GM12878 (cell line): ENCODE data around the gene ATL2. TPM values are rescaled to one million over a fixed set of nuclear protein-coding genes. Genes with fewer than 3 reads are reported as not detected.

Source experiments
- ATAC-seq: fragments of 200-7000 bp; cut with Tn5 transposase; 3 replicates; pipeline ENCODE4 v1.9.1; 2020; ENCODE audit warnings: mild to moderate bottlenecking, moderate library complexity
- BruUV-seq: library from RNA; stranded (reverse); fragments of 400-500 nt; replicated peaks from 2 replicates; lab custom pipeline; 2021; lab: Mats Ljungman, UMichigan
- CTCF ChIA-PET: fragments of 300-600 bp; sonication (Branson Sonifier 250); formaldehyde crosslinking; extraction: SDS; loops from one replicate; lab custom pipeline; 2021; ENCODE audit warnings: inconsistent platforms; lab: Yijun Ruan, JAX
- POLR2A ChIA-PET: fragments of 350-600 bp; formaldehyde crosslinking; extraction: SDS; loops from one replicate; lab custom pipeline; 2021; ENCODE audit warnings: inconsistent platforms; lab: Charles Lee
- RAD21 ChIA-PET: fragments of 300-600 bp; sonication (Branson Sonifier 250); formaldehyde crosslinking; loops from one replicate; lab custom pipeline; 2023; ENCODE audit warnings: antibody characterized with exemption; ENCODE audit not compliant: unreplicated experiment; lab: Charles Lee
- SMC1A ChIA-PET: fragments of 300-600 bp; sonication (Branson Sonifier 250); formaldehyde crosslinking; loops from one replicate; lab custom pipeline; 2023; ENCODE audit not compliant: unreplicated experiment, uncharacterized antibody; lab: Charles Lee
- DNase-seq: peaks from one replicate; pipeline ENCODE4 v3.0.0-alpha.2; 2011; ENCODE audit warnings: low read depth, low spot score
- FAIRE-seq: peaks from 3 replicates; lab custom pipeline; 2011; peaks lifted over from hg19 to GRCh38; lab: Jason Lieb, UNC
- H2AFZ ChIP-seq: 2 replicates; pipeline ENCODE4 v1.6.0; 2011; ENCODE audit warnings: low read depth, low read length, control low read depth; ENCODE audit not compliant: control insufficient read depth
- H3K27ac ChIP-seq: 2 replicates; pipeline ENCODE4 v1.5.1; 2011; ENCODE audit warnings: control low read depth; ENCODE audit not compliant: control insufficient read depth, insufficient read depth
- H3K27me3 ChIP-seq, 2 experiments: replicated peaks in 1 of 2; 2 replicates each; pipeline versions ENCODE4 v1.6.0 to v1.6.1; 2011; ENCODE audit warnings: low read length in 1 of 2; ENCODE audit not compliant: control insufficient read depth in 2 of 2, insufficient read depth in 2 of 2
- H3K36me3 ChIP-seq, 2 experiments: 2 replicates each; pipeline ENCODE4 v1.5.1; 2011; ENCODE audit warnings: low read length in 1 of 2; ENCODE audit not compliant: control insufficient read depth in 2 of 2, insufficient read depth in 2 of 2
- H3K4me1 ChIP-seq: 2 replicates; pipeline ENCODE4 v1.6.1; 2011; ENCODE audit warnings: mild to moderate bottlenecking, low read length, moderate library complexity, mixed read lengths; ENCODE audit not compliant: control insufficient read depth, insufficient read depth
- H3K4me2 ChIP-seq: 2 replicates; pipeline ENCODE4 v1.6.0; 2011; ENCODE audit warnings: control low read depth; ENCODE audit not compliant: control insufficient read depth, insufficient read depth
- H3K4me3 ChIP-seq: fragments of 200-600 bp; sonication (generic); 2 replicates; pipeline ENCODE4 v1.5.1; 2016
- H3K79me2 ChIP-seq: 2 replicates; pipeline ENCODE4 v1.6.0; 2011; ENCODE audit warnings: low read length; ENCODE audit not compliant: control insufficient read depth, insufficient read depth
- H3K9ac ChIP-seq: 2 replicates; pipeline ENCODE4 v1.8.0; 2011; ENCODE audit warnings: low read length, control low read depth, mixed read lengths; ENCODE audit not compliant: control insufficient read depth, insufficient read depth
- H3K9me3 ChIP-seq: replicated peaks from 3 replicates; pipeline ENCODE4 v1.5.1; 2011; ENCODE audit warnings: mild to moderate bottlenecking, low read length; ENCODE audit not compliant: control insufficient read depth, insufficient read depth
- H4K20me1 ChIP-seq: 2 replicates; pipeline ENCODE4 v1.6.0; 2011; ENCODE audit not compliant: control insufficient read depth, insufficient read depth
- BMI1 ChIP-seq: fragments of 450-650 bp; IDR thresholded peaks from 2 replicates; pipeline ENCODE4 v1.6.1; 2016; ENCODE audit warnings: mild to moderate bottlenecking, moderate library complexity, borderline replicate concordance
- BRCA1 ChIP-seq: IDR thresholded peaks from 2 replicates; pipeline ENCODE4 v1.6.1; 2011; ENCODE audit warnings: low read depth, low read length, improper control_type of control experiment
- CBX5 ChIP-seq: sonication (generic); IDR thresholded peaks from 2 replicates; pipeline ENCODE4 v1.6.1; 2016; ENCODE audit warnings: low read depth, moderate library complexity, mild to moderate bottlenecking, inconsistent platforms
- E4F1 ChIP-seq: fragments of 450-650 bp; IDR thresholded peaks from 2 replicates; pipeline ENCODE4 v1.6.1; 2018; ENCODE audit warnings: borderline replicate concordance, mild to moderate bottlenecking; ENCODE audit not compliant: partially characterized antibody
- GATAD2B ChIP-seq: fragments of 450-650 bp; conservative IDR thresholded peaks from 2 replicates; pipeline ENCODE4 v1.6.1; 2017; ENCODE audit warnings: low read depth, mild to moderate bottlenecking, moderate library complexity
- JUND ChIP-seq: IDR thresholded peaks from 2 replicates; pipeline ENCODE4 v1.6.1; 2012; ENCODE audit warnings: low read depth, mild to moderate bottlenecking, low read length, improper control_type of control experiment, moderate library complexity
- MYB ChIP-seq: fragments of 150-350 bp; IDR thresholded peaks from 2 replicates; pipeline ENCODE4 v1.6.1; 2014; ENCODE audit warnings: mild to moderate bottlenecking, low read depth, low read length, borderline replicate concordance
- NFYA ChIP-seq: IDR thresholded peaks from 2 replicates; pipeline ENCODE4 v1.6.1; 2011; ENCODE audit warnings: low read depth, mild to moderate bottlenecking, low read length, improper control_type of control experiment, borderline replicate concordance
- NRF1 ChIP-seq: conservative IDR thresholded peaks from 2 replicates; pipeline ENCODE4 v1.6.1; 2011; ENCODE audit warnings: mild to moderate bottlenecking, low read depth, low read length, improper control_type of control experiment
- POLR2AphosphoS5 ChIP-seq: IDR thresholded peaks from 2 replicates; pipeline ENCODE4 v1.6.1; 2011; ENCODE audit warnings: mild to moderate bottlenecking, low read length, inconsistent platforms
- STAT1 ChIP-seq: fragments of 450-650 bp; conservative IDR thresholded peaks from 2 replicates; pipeline ENCODE4 v1.6.1; 2014; ENCODE audit warnings: antibody characterized with exemption, mild to moderate bottlenecking
- WGBS: methylation state at CpG from one replicate; pipeline ENCODE4 v1.1.6; 2016; ENCODE audit warnings: low lambda C conversion rate; ENCODE audit not compliant: insufficient replicate concordance, insufficient coverage; ENCODE audit errors: missing lambda C conversion rate; 5-methylcytosine and 5-hydroxymethylcytosine counted together
- in situ Hi-C: fragments of 300-500 bp; cut with MboI; formaldehyde crosslinking; loops from 9 replicates; pipeline ENCODE4 v1.14.3; 2018; ENCODE audit warnings: mixed read lengths
- intact Hi-C: fragments of 100-400 bp; cut with micrococcal nuclease; formaldehyde crosslinking; loops from one replicate; pipeline ENCODE4 v1.14.2; 2022; ENCODE audit not compliant: unreplicated experiment
- polyA plus RNA-seq, 11 experiments: library from polyadenylated mRNA; depleted of rRNA in 4 of 11; unstranded in 6 of 11; stranded (reverse) in 5 of 11; fragments of >200 nt; fragmentation: Nextera tagmentation in 4 of 11; fragmentation: Illumina TruSeq in 1 of 11; extraction: Ambion mirVana in 4 of 11; extraction: Trizol in 1 of 11; gene quantifications; 1 replicate in 1 of 11; 2 replicates in 10 of 11; pipeline versions ENCODE4 v1.2.1 to v1.2.3, GENCODE V29; 2011 to 2016; ENCODE audit warnings: inconsistent platforms in 2 of 11, missing spikeins in 2 of 11, low read depth in 1 of 11
- total RNA-seq, 4 experiments: library from RNA; depleted of rRNA in 3 of 4; stranded (reverse); fragments of >200 nt in 3 of 4; fragmentation: Illumina TruSeq in 1 of 4; extraction: Trizol in 1 of 4; gene quantifications; 2 replicates each; pipeline versions ENCODE4 v1.2.1 to v1.2.3, GENCODE V29; 2013 to 2021

ATL2 gene
- total and polyA plus RNA-seq, 10 of the 15 experiments (the other 5 are each of a cell fraction or from before 2014, with no cell fraction given) = 8.6 to 51.5 (median 41.8) TPM

GRCh38 chr2:38262069-38262871 lies 114.8 kb downstream of the ATL2 start (continued):
- TF ChIP-seq JUND = no peak
- no peak for TF ChIP-seq NFYA
- 0 out of 2 replicates have a peak, but pooled peaks have one; percentile 30 for TF ChIP-seq GATAD2B
- no peak for TF ChIP-seq CBX5
- TF ChIP-seq MYB = no peak

GRCh38 chr2:38261569-38262068 lies 115.5 kb downstream of the ATL2 start:
- Histone ChIP-seq H3K9ac (peak overlapping the region; percentile 17; the same call in 1 of the 2 replicates), H4K20me1 (no peaks in the 10 kb centered on the region), H3K4me2 (peak overlapping the region; percentile 63), H3K4me3 (no peak overlapping the region), H3K27ac (peak overlapping the region; percentile 57), H3K36me3 (no peaks in the 10 kb centered on the region), H3K9me3 (peaks cover 4% of the 10 kb centered on the region; the same call in 2 of the 3 replicates), H3K79me2 (no peaks in the 10 kb centered on the region), H3K27me3 (no peaks in the 10 kb centered on the region), H2AFZ (no peak overlapping the region), H3K4me1 (peaks cover 32% of the 10 kb centered on the region)
- ATAC-seq (peak; percentile 13; the same call in 2 of the 3 replicates), DNase-seq (no peak), FAIRE-seq (no peak)
- RAD21 ChIA-PET = no interaction called here
- POLR2A ChIA-PET = no interaction called here
- in situ Hi-C loops (no loop called here), intact Hi-C loops (loop anchor here (1.0 to 5.0 kb wide), 5 partner anchors 77 to 225 kb away; partner anchors contain the start of gene CYP1B1)
- 75% methylated on average over 9 of the region's 10 CpGs for WGBS
- BruUV-seq = TSS peak; percentile 87
- no peak for TF ChIP-seq E4F1
- TF ChIP-seq BRCA1 = no peak
- TF ChIP-seq STAT1 = no peak
- no peak for TF ChIP-seq NRF1
- TF ChIP-seq BMI1 = no peak
- TF ChIP-seq POLR2AphosphoS5 = peak; percentile 1; the same call in 1 of the 2 replicates
- SMC1A ChIA-PET = interaction anchor here (0.9 to 5.3 kb wide), 3 partner anchors 12 to 239 kb away, joined by 3 to 43 read pairs (median 17); no protein-coding TSS in a partner anchor
- CTCF ChIA-PET = interaction anchor here (1.2 kb wide), 1 partner anchor 13 kb away, joined by 3 read pairs; no protein-coding TSS in a partner anchor
